ENCODE measurements around the gene LGALS4. TPM values are rescaled to one million over a fixed set of nuclear protein-coding genes. Genes with fewer than 3 reads are reported as not detected.
"Not testable (repeated sequence)": the region's sequence is repeated elsewhere in the genome, so short reads cannot be mapped to it uniquely, and the experiment has no call there.

Gene LGALS4
- total RNA-seq, 2 donors from 2014 or later = 1.6 to 1.7 TPM

DNA sequence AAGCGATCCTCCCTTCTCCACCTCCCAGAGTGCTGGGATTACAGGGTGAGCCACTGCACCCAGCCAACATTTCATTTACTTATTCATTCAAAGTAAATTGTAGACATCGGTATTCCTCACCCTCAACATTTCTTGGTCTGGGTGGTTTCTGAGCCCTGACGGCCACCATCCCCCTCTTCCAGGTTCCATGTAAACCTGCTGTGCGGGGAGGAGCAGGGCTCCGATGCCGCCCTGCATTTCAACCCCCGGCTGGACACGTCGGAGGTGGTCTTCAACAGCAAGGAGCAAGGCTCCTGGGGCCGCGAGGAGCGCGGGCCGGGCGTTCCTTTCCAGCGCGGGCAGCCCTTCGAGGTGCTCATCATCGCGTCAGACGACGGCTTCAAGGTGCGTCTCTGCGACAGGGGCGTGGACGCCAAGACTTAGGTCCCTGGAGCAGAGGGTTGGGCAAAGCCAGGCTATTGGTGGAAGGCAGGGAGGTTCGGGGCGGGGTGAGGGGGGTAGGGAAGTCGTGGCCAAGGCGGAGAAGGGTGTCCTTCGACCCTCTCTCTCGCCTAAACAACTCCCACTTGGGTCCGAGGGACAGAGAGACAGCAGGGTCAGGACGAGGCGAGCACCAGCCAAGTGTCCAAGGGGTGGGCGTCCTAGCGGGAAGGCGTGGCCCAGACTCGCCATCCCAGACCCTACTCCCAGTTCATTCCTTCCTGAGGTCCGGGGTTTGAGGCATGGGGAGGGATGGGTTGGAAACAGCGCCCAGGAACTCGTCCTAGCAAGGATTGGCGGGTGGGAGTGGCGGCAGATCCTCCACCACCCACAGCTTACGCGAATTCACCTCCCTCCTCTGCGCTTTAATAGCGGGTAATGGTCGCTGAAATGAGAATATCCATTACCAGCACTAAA is 22.0 kb downstream of the LGALS4 start:
- not testable (repeated sequence) for H3K4me3 Mint-ChIP-seq; H3K36me3 Mint-ChIP-seq; DNase-seq (ENCODE audit: low spot score); H3K27me3 Mint-ChIP-seq; H3K9me3 Mint-ChIP-seq; H3K4me1 Mint-ChIP-seq (ENCODE audit: low read depth in 2 of 2); H3K27ac Mint-ChIP-seq; ATAC-seq

DNA sequence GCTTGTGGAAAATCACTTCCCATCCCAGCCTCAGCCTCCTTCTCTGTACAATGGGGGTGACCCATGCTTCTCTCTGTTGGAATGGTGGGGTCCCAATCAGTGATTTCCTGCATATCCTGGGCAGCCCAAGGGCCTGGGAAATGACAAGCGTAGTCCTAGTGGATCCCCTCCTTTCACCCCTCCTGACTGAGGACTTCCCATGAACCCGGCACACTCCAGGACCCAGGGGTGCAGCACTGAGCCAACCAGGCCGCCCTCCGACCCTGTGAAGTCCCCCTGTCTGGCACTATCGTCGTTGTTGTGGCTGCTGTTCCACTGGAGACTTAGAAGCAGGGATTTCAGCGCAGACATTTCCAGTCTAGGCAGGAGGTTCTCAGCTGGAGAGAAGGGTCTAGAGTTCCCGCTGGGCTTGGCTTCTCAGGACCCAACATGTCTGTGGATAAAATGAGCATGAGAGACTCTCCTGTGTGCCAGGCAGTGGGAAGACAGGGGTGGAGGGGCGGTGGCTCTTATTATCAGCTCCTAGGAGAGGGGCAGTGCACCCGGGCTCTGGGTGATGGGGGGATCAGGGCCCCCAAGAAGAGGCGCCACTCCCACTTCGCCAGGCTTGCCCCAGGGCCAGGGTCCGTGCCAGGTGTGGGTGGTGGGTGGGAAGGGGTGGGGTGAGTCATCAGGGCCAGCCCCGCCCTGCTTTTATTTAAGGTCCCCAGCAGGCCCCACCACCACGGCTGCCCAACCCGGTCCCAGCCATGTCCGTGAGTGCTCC is 24.1 kb downstream of the LGALS4 start, which contains the start of gene LGALS7B:
Gene LGALS7B, plus strand, starts transcription at position 723 of the 766 bp plus-strand sequence. Its CDS starts 27 bp downstream, at position 750.
- DNase-seq (ENCODE audit: low spot score) = no peak
- H3K9me3 Mint-ChIP-seq = no peaks in the 10 kb centered on the region
- no peaks in the 10 kb centered on the region for H3K36me3 Mint-ChIP-seq
- no peak for ATAC-seq
- H3K27ac Mint-ChIP-seq = no peak within 1 kb of the TSS
- H3K4me3 Mint-ChIP-seq = no peak within 1 kb of the TSS
- no peaks in the 10 kb centered on the region for H3K4me1 Mint-ChIP-seq (ENCODE audit: low read depth in 2 of 2)
- no peaks in the 10 kb centered on the region for H3K27me3 Mint-ChIP-seq

DNA sequence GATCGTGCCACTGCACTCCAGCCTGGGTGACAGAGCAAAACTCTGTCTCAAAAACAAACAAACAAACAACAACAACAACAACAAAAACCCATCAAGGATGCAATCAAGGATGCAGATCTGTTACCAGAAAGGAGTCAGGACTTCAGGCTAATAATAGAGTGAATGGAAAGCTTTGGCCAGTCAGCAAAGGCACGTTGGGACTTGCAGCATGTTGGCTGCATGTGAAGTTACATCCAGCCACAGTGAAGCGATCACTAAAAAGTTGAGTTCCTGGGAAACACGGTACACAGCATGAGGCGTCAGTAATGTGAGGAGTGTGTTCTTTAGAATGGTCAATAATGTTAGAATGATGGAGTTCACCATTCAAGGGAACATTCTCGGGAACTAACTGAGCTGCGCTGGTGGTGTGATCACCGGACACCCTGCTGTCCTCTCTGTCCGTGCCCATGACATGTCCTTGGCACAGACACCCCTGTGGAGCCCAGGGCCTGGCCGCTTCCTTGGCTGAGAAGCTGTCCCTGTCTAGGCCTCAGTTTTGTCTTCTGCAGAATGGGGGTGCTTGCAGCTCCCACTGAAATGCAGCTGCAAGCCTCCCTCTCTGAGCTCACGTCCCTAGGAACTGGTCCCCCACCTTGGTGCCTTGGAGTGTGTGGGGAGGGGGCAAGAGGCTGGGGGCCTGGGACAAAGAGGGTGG is 26.0 kb downstream of the LGALS4 start:
- Mint-ChIP-seq H3K4me1 (ENCODE audit: low read depth in 2 of 2) (no peaks in the 10 kb centered on the region), H3K27ac (no peak overlapping the region), H3K27me3 (no peaks in the 10 kb centered on the region), H3K36me3 (no peaks in the 10 kb centered on the region), H3K4me3 (no peak overlapping the region), H3K9me3 (no peaks in the 10 kb centered on the region)
- ATAC-seq = no peak
- no peak for DNase-seq (ENCODE audit: low spot score)

DNA sequence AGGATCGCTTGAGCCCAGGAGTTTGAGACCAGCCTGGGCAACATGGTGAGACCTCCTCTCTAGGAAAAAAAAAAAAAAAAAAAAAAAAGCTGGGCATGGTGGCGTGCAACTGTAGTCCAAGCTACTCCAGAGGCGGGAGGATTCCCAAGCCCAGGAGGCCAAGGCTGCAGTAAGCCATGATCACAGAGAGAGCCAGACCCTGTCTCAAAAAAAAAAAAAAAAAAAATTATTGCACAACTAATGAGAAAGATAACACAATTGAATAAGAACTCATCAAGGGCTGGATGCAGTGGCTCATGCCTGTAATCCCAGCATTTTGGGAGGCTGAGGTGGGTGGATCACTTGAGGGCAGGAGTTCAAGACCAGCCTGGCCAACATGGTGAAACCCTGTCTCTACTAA is 26.7 kb downstream of the LGALS4 start:
- not testable (repeated sequence) for DNase-seq (ENCODE audit: low spot score); H3K4me1 Mint-ChIP-seq (ENCODE audit: low read depth in 2 of 2); H3K27ac Mint-ChIP-seq; H3K9me3 Mint-ChIP-seq; H3K4me3 Mint-ChIP-seq; ATAC-seq; H3K27me3 Mint-ChIP-seq; H3K36me3 Mint-ChIP-seq

DNA sequence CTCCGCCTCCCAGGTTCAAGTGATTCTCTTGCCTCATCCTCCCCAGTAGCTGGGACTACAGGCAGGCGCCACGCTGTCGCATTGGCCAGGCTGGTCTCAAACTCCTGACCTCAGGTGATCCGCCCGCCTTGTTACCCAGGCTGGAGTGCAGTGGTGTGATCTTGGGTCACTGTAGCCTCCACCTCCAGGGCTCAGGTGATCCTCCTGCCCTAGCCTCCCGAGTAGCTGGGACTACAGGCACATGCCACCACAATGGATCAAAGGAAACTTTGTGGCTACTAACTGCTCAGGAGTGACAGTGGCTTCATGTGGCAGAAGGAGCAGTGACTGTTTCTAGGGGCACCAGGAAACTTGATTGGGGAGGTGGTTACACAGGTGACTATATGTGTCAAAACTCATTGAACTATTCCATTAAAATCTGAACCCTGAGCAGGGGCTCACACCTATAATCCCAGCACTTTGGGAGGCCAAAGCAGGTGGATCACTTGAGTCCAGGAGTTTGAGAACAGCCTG is 27.5 kb downstream of the LGALS4 start:
- Mint-ChIP-seq H3K4me3 (no peak overlapping the region), H3K27ac (no peak overlapping the region), H3K27me3 (no peaks in the 10 kb centered on the region), H3K4me1 (ENCODE audit: low read depth in 2 of 2) (no peaks in the 10 kb centered on the region), H3K9me3 (no peaks in the 10 kb centered on the region), H3K36me3 (no peaks in the 10 kb centered on the region)
- ATAC-seq (no peak), DNase-seq (ENCODE audit: low spot score) (no peak)

DNA sequence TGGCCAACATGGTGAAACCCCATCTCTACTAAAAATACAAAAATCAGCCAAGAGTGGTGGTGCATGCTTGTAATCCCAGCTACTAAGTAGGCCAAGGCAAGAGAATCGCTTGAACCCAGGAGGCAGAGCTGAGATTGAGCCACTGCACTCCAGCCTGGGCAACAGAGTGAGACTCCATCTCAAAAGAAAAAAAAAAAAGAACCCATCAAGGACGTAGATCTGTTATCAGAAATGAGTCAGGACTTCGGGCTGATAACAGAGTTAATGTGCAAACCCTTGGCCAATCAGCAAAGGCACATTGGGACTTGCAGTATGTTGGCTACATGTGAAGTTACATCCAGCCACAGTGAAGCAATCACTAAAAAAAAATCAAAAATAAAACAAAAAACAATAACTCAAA is 28.5 kb downstream of the LGALS4 start:
- Mint-ChIP-seq H3K4me3 (no peak overlapping the region), H3K36me3 (no peaks in the 10 kb centered on the region), H3K9me3 (no peaks in the 10 kb centered on the region)

DNA sequence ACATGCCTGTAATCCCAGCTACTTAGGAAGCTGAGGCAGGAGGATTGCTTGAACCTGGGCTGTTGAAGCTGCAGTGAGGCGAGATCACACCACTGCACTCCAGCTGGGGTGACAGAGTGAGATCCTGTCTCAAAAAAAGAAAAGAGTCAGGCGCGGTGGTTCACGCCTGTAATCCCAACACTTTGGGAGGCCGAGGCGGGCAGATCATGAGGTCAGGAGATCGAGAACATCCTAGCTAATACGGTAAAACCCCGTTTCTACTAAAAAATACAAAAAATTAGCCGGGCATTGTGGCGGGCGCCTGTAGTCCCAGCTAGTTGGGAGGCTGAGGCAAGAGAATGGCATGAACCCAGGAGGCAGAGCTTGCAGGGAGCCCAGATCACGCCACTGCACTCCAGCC is 30.5 kb downstream of the LGALS4 start:
- not testable (repeated sequence) for H3K27ac Mint-ChIP-seq; H3K4me3 Mint-ChIP-seq; H3K9me3 Mint-ChIP-seq; DNase-seq (ENCODE audit: low spot score); H3K27me3 Mint-ChIP-seq; H3K4me1 Mint-ChIP-seq (ENCODE audit: low read depth in 2 of 2); H3K36me3 Mint-ChIP-seq; ATAC-seq

More for the DNA sequence above, 28.5 kb downstream of the LGALS4 start:
- no peak for ATAC-seq
- no peaks in the 10 kb centered on the region for H3K27me3 Mint-ChIP-seq
- no peaks in the 10 kb centered on the region for H3K4me1 Mint-ChIP-seq (ENCODE audit: low read depth in 2 of 2)
- H3K27ac Mint-ChIP-seq = no peak overlapping the region
- no peak for DNase-seq (ENCODE audit: low spot score)

DNA sequence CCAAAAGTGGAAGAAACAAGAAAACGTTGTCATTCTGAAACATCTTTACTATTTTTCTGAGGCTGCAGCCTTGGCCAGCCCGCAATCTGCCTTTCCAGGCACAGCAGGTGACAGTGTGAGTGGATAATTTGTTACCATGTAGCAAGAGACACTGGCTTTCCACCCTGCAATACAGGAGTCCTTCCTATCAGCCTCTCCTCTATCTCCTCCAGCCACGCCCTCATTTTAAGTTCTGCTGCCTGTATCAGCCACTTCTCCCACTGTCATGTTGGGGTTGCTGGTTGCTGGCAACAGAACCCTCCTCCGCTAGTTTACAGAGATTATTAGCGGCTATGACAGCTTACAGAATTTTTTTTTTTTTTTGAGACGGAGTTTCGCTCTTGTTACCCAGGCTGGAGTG is 31.7 kb downstream of the LGALS4 start:
- no peaks in the 10 kb centered on the region for H3K9me3 Mint-ChIP-seq
- H3K4me3 Mint-ChIP-seq = no peak overlapping the region
- DNase-seq (ENCODE audit: low spot score) (no peak), ATAC-seq (no peak)
- no peaks in the 10 kb centered on the region for H3K36me3 Mint-ChIP-seq
- peaks cover 0 to 4% of the 10 kb centered on the region in 2 donors for H3K27me3 Mint-ChIP-seq
- no peaks in the 10 kb centered on the region for H3K4me1 Mint-ChIP-seq (ENCODE audit: low read depth in 2 of 2)
- H3K27ac Mint-ChIP-seq = no peak overlapping the region

DNA sequence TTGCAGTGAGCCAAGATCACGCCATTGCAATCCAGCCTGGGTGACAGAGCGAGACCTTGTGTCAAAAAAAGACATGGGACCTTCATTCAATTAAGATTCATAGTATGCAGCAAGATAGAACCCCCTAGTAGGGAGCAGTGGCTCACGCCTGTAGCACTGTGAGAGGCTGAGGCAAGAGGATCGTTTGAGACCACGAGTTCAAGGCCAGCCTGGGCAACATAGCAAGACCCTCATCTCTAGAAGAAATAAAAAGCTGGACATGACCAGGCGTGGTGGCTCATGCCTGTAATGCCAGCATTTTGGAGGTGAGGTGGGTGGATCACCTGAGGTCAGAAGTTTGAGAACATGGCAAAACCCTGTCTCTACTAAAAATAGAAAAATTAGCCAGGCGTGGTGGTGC is 32.3 kb downstream of the LGALS4 start:
- Mint-ChIP-seq H3K9me3 (no peaks in the 10 kb centered on the region), H3K27ac (no peak overlapping the region), H3K4me1 (ENCODE audit: low read depth in 2 of 2) (no peaks in the 10 kb centered on the region), H3K27me3 (peaks cover 0 to 4% of the 10 kb centered on the region in 2 donors), H3K4me3 (no peak overlapping the region), H3K36me3 (no peaks in the 10 kb centered on the region)
- DNase-seq (ENCODE audit: low spot score) (no peak), ATAC-seq (no peak)

DNA sequence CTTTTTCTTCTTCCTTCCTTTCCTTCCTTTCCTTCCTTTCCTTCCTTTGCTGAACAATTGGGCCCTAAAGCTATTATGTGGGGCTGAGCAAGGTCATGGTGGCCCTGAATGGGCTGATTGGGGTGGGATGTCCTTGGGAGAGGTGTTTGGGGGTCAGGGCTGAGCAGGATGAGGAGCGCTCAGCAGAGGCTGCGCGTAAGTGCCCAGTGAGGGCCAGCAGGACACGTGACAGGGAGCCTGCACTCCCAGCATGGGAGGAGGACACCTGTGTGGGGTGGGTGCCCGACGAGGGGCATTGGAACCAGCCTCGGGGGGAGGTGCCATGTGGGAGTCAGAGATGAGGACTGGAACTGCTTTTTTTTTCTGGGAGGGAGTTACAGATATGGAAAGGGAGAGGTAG is 34.0 kb downstream of the LGALS4 start:
- Mint-ChIP-seq H3K27ac (no peak overlapping the region), H3K27me3 (peaks cover 0 to 4% of the 10 kb centered on the region in 2 donors), H3K9me3 (no peaks in the 10 kb centered on the region), H3K36me3 (no peaks in the 10 kb centered on the region), H3K4me1 (ENCODE audit: low read depth in 2 of 2) (no peaks in the 10 kb centered on the region), H3K4me3 (no peak overlapping the region)
- DNase-seq (ENCODE audit: low spot score) = no peak
- ATAC-seq = no peak

DNA sequence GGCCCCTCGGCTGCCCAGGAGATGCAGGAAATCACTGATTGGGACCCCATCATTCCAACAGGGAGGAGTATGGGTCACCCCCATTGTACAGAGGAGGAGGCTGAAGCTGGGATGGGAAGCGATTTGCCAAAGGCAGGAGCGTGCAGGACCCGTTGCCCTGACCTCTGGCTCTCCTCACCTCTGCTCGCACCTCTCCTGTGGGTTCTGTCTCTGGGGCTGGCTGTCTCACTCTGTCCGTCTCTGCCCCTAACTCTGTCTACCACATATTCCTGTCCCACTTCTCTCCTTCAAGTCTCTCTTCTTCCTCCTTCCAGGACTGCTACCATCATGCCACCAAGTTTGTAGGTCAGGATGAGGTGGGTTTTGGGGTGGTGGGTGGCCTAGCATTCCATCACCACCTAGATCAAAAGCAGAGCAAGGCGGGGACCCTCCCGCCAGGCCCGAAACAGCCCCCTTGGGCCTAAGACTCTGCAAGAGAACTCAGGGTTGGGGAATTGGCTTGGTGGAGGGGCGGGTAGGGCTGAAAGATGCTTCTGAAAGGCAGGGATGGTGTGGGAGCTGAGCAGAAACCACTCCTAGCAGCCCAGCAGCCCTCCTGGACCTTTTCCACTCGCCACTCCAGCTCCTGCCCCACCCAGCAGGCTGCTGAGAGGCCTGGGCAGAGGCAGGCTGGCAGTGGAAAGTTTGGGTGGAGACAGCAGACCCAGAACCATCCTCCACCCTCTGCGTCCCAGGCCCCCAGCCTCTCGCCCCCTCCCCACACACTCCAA is 38.4 kb downstream of the LGALS4 start:
- no peak for DNase-seq (ENCODE audit: low spot score)
- Mint-ChIP-seq H3K27me3 (peaks cover 0 to 4% of the 10 kb centered on the region in 2 donors), H3K4me1 (ENCODE audit: low read depth in 2 of 2) (peaks cover 1 to 3% of the 10 kb centered on the region in 2 donors), H3K9me3 (no peaks in the 10 kb centered on the region), H3K4me3 (no peak overlapping the region), H3K36me3 (no peaks in the 10 kb centered on the region), H3K27ac (no peak overlapping the region)
- ATAC-seq = no peak

DNA sequence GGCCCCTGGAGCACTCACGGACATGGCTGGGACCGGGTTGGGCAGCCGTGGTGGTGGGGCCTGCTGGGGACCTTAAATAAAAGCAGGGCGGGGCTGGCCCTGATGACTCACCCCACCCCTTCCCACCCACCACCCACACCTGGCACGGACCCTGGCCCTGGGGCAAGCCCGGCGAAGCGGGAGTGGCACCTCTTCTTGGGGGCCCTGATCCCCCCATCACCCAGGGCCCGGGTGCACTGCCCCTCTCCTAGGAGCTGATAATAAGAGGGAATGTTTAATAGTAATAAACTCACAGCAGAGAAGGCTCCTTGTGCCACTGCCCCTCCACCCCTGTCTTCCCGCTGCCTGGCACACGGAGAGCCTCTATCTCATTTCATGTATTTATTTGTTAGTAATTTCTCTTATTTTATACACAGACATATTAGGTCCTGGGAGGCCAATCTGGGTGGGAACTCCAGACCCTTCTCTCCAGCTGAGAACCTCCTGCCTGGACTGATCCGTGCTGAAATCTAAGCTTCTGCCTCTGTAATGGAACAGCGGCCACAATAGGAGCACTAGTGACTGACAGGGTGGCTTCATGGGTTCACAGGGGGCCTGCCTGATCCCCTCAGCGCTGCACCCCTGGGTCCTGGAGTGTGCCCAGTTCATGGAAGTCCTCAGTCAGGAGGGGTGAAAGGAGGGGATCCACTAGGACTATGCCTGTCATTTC is 39.1 kb downstream of the LGALS4 start, which contains the start of gene LGALS7:
Gene LGALS7, minus strand, starts transcription at position 49 of the 709 bp plus-strand sequence. Its CDS starts 25 bp downstream, at position 24.
- H3K9me3 Mint-ChIP-seq = no peaks in the 10 kb centered on the region
- H3K27ac Mint-ChIP-seq = no peak within 1 kb of the TSS
- H3K4me1 Mint-ChIP-seq (ENCODE audit: low read depth in 2 of 2) = peaks cover 4 to 6% of the 10 kb centered on the region in 2 donors
- H3K4me3 Mint-ChIP-seq = no peak within 1 kb of the TSS
- peaks cover 0 to 1% of the 10 kb centered on the region in 2 donors for H3K27me3 Mint-ChIP-seq
- no peaks in the 10 kb centered on the region for H3K36me3 Mint-ChIP-seq
- no peak for ATAC-seq
- no peak for DNase-seq (ENCODE audit: low spot score)
